ENCODE measurements around the gene ZNF552.

The ZNF552 gene

DNA sequence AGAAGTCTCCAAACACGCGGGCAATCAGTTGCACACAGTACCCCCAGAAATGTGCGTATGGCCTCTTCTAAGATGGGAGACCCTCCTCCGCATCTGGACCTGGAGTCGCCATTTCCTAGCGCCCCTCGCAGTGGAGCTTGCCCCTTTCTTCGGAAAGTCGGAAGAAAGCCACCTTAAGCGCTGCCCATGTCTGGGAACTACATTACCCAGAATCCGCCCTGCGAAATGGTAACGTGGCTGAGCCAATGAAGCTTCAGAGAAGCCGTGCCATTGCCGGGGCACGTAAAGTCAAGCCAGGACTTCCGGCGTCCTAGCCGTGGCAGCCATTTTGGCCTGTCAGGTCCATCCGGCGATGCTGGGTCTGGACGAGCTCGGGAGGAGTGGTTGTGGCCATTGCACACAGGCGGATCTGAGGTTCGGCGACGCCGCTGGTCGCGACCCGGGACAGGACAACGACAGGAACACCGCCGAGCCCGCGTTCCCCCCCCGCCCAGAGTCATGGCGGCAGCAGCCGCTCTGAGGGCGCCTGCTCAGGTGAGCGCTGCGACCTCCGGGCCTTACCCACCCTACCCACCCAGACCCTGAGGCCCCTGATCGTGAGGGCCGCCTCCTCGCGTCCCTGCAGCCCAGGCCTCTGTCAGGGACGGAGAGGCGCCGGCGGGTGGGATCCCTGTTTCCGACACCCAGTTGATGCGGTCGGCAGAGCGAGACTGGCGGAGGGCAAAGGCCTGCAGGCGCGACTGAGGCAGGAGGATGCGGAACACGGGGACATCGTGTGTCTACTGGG is 45.2 kb downstream of the ZNF552 start, which contains the start of gene ZNF586:
Gene ZNF586 (plus strand): TSS at position 332 of the 787 bp plus-strand sequence. CDS start 167 bp downstream, at position 499.
- Histone ChIP-seq H3K4me3 (ENCODE audit: low read length) (peak within 1 kb of the TSS; percentile 82), H3K9ac (ENCODE audit: low read depth, low read length) (peak within 1 kb of the TSS; percentile 86), H3K9me3 (replicated peaks; ENCODE audit: low read length) (no peaks in the 10 kb centered on the region), H3K4me1 (ENCODE audit: control insufficient read depth, insufficient read depth, low read length) (peaks cover 6% of the 10 kb centered on the region), H3K4me2 (ENCODE audit: low read length) (peak within 1 kb of the TSS; percentile 83), H3K27me3 (ENCODE audit: control insufficient read depth, insufficient read depth, low read length) (no peaks in the 10 kb centered on the region), H3K36me3 (ENCODE audit: insufficient read depth, low read length) (peaks cover 25% of the 10 kb centered on the region)

DNA sequence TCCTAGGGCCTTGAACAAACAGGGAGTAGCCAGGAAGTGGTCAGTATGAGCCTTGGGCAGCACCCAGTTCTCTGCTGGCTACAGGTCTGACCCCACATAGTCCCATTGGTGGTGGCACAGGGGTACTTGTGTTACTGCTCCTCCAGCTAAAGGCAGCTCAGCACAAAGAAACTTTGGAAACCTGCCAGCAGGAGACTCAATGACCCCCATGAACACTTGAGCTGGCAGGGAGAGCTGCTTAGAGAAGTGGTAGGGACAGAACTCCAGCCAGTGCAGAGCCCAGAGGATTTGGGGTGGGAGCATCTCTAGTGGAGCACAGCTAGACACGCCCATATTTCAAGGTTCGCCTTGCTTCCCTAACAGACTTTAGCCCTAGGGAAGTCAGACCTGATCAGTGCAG is 55.6 kb downstream of the ZNF552 start:
- H3K9ac ChIP-seq (ENCODE audit: low read depth, low read length): no peak overlapping the region
- no peak overlapping the region for H3K4me3 ChIP-seq (ENCODE audit: low read length)
- H3K9me3 ChIP-seq (replicated peaks; ENCODE audit: low read length): peaks cover 5% of the 10 kb centered on the region
- peaks cover 59% of the 10 kb centered on the region for H3K36me3 ChIP-seq (ENCODE audit: insufficient read depth, low read length)
- no peak overlapping the region for H3K4me2 ChIP-seq (ENCODE audit: low read length)
- H3K4me1 ChIP-seq (ENCODE audit: control insufficient read depth, insufficient read depth, low read length): no peaks in the 10 kb centered on the region
- H3K27me3 ChIP-seq (ENCODE audit: control insufficient read depth, insufficient read depth, low read length): no peaks in the 10 kb centered on the region

DNA sequence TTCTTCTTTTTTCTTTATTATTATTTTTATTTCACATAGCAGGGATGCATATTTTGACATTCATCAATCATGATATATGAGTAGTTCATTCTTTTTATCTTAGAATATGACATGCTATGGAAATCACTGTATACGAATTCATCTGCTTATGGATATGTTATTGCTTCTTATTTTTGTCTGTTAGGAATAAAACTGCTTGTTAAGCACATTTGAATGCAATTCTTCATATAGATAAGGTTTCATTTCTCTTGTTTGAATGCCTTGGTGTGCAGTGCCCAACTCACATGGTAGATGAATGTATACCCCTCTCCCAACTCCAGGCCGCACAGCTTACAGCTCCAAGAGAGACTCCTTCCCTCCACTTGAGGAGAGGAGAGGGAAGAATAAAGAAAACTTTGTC is 56.8 kb downstream of the ZNF552 start:
- peaks cover 66% of the 10 kb centered on the region for H3K36me3 ChIP-seq (ENCODE audit: insufficient read depth, low read length)
- H3K9me3 ChIP-seq (replicated peaks; ENCODE audit: low read length): peaks cover 13% of the 10 kb centered on the region
- no peaks in the 10 kb centered on the region for H3K27me3 ChIP-seq (ENCODE audit: control insufficient read depth, insufficient read depth, low read length)
- H3K4me1 ChIP-seq (ENCODE audit: control insufficient read depth, insufficient read depth, low read length): no peaks in the 10 kb centered on the region
- no peak overlapping the region for H3K4me2 ChIP-seq (ENCODE audit: low read length)
- no peak overlapping the region for H3K4me3 ChIP-seq (ENCODE audit: low read length)
- no peak overlapping the region for H3K9ac ChIP-seq (ENCODE audit: low read depth, low read length)
